Endometrial microvascular endothelial cells (primary cell): ENCODE results near the gene CDCA3. TPM values are rescaled to one million over a fixed set of nuclear protein-coding genes. Genes with fewer than 3 reads are reported as not detected.

Experiments
- in situ Hi-C: cut with HindIII; loops from 2 replicates; pipeline ENCODE4 v1.10.0; 2017; ENCODE audit warnings: low sequenced_read_pairs, low pct_unique_long_range_greater_than_20kb; ENCODE audit errors: inconsistent ontology term
- total RNA-seq: library from RNA; depleted of rRNA; stranded (reverse); fragments of >200 nt; gene quantifications from one replicate; pipeline ENCODE4 v1.2.3, GENCODE V29; 2015; ENCODE audit errors: inconsistent ontology term

The CDCA3 gene
- total RNA-seq, 1 donor from 2014 or later = 50.0 TPM

- in situ Hi-C loops = no loop called here
Observed at GRCh38 chr12:6825398-6826124, 25.5 kb downstream of the CDCA3 start.

- in situ Hi-C loops = no loop called here
Observed at GRCh38 chr12:6824901-6825381, 26.1 kb downstream of the CDCA3 start.

GRCh38 chr12:6824085-6824775 is 26.9 kb downstream of the CDCA3 start:
- in situ Hi-C loops = no loop called here

- in situ Hi-C loops = no loop called here
Observed at GRCh38 chr12:6823182-6824084, 27.7 kb downstream of the CDCA3 start.

- in situ Hi-C loops = no loop called here
Observed at GRCh38 chr12:6822426-6823135, 28.5 kb downstream of the CDCA3 start.

GRCh38 chr12:6821591-6822425 is 29.3 kb downstream of the CDCA3 start, which contains the start of gene GPR162:
Gene GPR162 (plus strand): TSS chr12:6821821. CDS start chr12:6823899, 2,078 bp downstream.
- in situ Hi-C loops = no loop called here

GRCh38 chr12:6820166-6820565 is 30.9 kb downstream of the CDCA3 start:
- in situ Hi-C loops = no loop called here

GRCh38 chr12:6819106-6820030 is 31.7 kb downstream of the CDCA3 start:
- in situ Hi-C loops = no loop called here

GRCh38 chr12:6818645-6819044 is 32.4 kb downstream of the CDCA3 start:
- in situ Hi-C loops = no loop called here

GRCh38 chr12:6818222-6818621 is 32.9 kb downstream of the CDCA3 start:
- in situ Hi-C loops = no loop called here

- in situ Hi-C loops = no loop called here
Observed at GRCh38 chr12:6817662-6818157, 33.4 kb downstream of the CDCA3 start.

GRCh38 chr12:6817098-6817497 is 34.0 kb downstream of the CDCA3 start:
- in situ Hi-C loops = no loop called here

- in situ Hi-C loops = no loop called here
Observed at GRCh38 chr12:6816598-6816997, 34.5 kb downstream of the CDCA3 start.

- in situ Hi-C loops = no loop called here
Observed at GRCh38 chr12:6813363-6813762, 37.7 kb downstream of the CDCA3 start.

- in situ Hi-C loops = no loop called here
Observed at GRCh38 chr12:6810758-6811157, 40.3 kb downstream of the CDCA3 start.

GRCh38 chr12:6809056-6809455 is 42.0 kb downstream of the CDCA3 start:
- in situ Hi-C loops = no loop called here

- in situ Hi-C loops = no loop called here
Observed at GRCh38 chr12:6807170-6807569, 43.9 kb downstream of the CDCA3 start.
